Naive thymus-derived CD4-positive, alpha-beta T cell (primary cell): ENCODE data around the gene PISD. TPM values are rescaled to one million over a fixed set of nuclear protein-coding genes. Genes with fewer than 3 reads are reported as not detected.
A peak's percentile ranks its signal among the peaks of the same experiment; 100 is the strongest.

ENCODE experiments used
- ATAC-seq: fragments of 150-1000 bp; cut with Tn5 transposase; 2 replicates; pipeline ENCODE4 v1.10.0; 2021; ENCODE audit warnings: mild to moderate bottlenecking, moderate library complexity
- CTCF ChIA-PET: fragments of 350-600 bp; sonication (Branson Sonifier 250); formaldehyde crosslinking; loops from one replicate; lab custom pipeline; 2021; ENCODE audit warnings: antibody characterized with exemption; lab: Charles Lee
- POLR2A ChIA-PET: fragments of 350-600 bp; sonication (Branson Sonifier 250); formaldehyde crosslinking; loops from one replicate; lab custom pipeline; 2021; ENCODE audit warnings: antibody characterized with exemption, inconsistent platforms; lab: Charles Lee
- DNase-seq, 9 donors: peaks; one replicate each; pipeline versions ENCODE4 v3.0.0 to v3.0.0-alpha.2; 2020 to 2022; ENCODE audit warnings: mixed read lengths in 1 of 9
- H3K27ac ChIP-seq: one replicate; pipeline ENCODE4 v1.7.0; 2013; ENCODE audit warnings: mild to moderate bottlenecking, low read depth, low read length, moderate library complexity
- H3K27me3 ChIP-seq, 2 donors: one replicate each; pipeline ENCODE4 v1.7.0; 2013; ENCODE audit warnings: low read length in 2 of 2, mild to moderate bottlenecking in 2 of 2, moderate library complexity in 2 of 2; ENCODE audit not compliant: control insufficient read depth in 2 of 2, insufficient read depth in 2 of 2
- H3K36me3 ChIP-seq, 3 experiments: 1 replicate in 2 of 3; 2 replicates in 1 of 3; pipeline ENCODE4 v1.7.0; 2013; ENCODE audit warnings: low read length in 3 of 3, mild to moderate bottlenecking in 3 of 3, moderate library complexity in 1 of 3; ENCODE audit not compliant: insufficient read depth in 3 of 3, control insufficient read depth in 2 of 3
- H3K4me1 ChIP-seq, 2 donors: one replicate each; pipeline ENCODE4 v1.7.0; 2013; ENCODE audit warnings: low read length in 2 of 2, mild to moderate bottlenecking in 2 of 2, moderate library complexity in 1 of 2; ENCODE audit not compliant: control insufficient read depth in 2 of 2, insufficient read depth in 2 of 2
- H3K4me3 ChIP-seq: 2 replicates; pipeline ENCODE4 v1.7.0; 2013; ENCODE audit warnings: mild to moderate bottlenecking, low read length
- H3K9me3 ChIP-seq, 3 experiments: 1 replicate in 2 of 3; 2 replicates in 1 of 3; pipeline ENCODE4 v1.7.0; 2013; ENCODE audit warnings: low read length in 3 of 3; ENCODE audit not compliant: control insufficient read depth in 2 of 3
- H3K27ac Mint-ChIP-seq, 9 donors: one replicate each; pipeline ENCODE4 v1.8.0; 2020 to 2022; ENCODE audit warnings: mixed read lengths in 9 of 9, mild to moderate bottlenecking in 8 of 9, moderate library complexity in 5 of 9, inconsistent platforms in 2 of 9
- H3K27me3 Mint-ChIP-seq, 5 donors: one replicate each; pipeline ENCODE4 v1.8.0; 2021 to 2022; ENCODE audit warnings: mixed read lengths in 5 of 5, mild to moderate bottlenecking in 1 of 5
- H3K36me3 Mint-ChIP-seq, 5 donors: one replicate each; pipeline ENCODE4 v1.8.0; 2020 to 2022; ENCODE audit warnings: mixed read lengths in 5 of 5, mild to moderate bottlenecking in 3 of 5, inconsistent platforms in 1 of 5
- H3K4me1 Mint-ChIP-seq, 7 donors: one replicate each; pipeline ENCODE4 v1.8.0; 2020 to 2022; ENCODE audit warnings: mixed read lengths in 7 of 7, mild to moderate bottlenecking in 3 of 7, inconsistent platforms in 1 of 7
- H3K4me3 Mint-ChIP-seq, 10 donors: one replicate each; pipeline ENCODE4 v1.8.0; 2020 to 2022; ENCODE audit warnings: mild to moderate bottlenecking in 10 of 10, mixed read lengths in 10 of 10, moderate library complexity in 6 of 10, inconsistent platforms in 2 of 10
- H3K9me3 Mint-ChIP-seq, 11 donors: one replicate each; pipeline ENCODE4 v1.8.0; 2020 to 2022; ENCODE audit warnings: mixed read lengths in 11 of 11, mild to moderate bottlenecking in 4 of 11, inconsistent platforms in 1 of 11, moderate library complexity in 1 of 11
- intact Hi-C, 2 donors: fragments of 100-400 bp; cut with micrococcal nuclease; formaldehyde crosslinking; loops; one replicate each; pipeline ENCODE4 v1.15.1; 2023
- polyA plus RNA-seq, 2 donors: library from polyadenylated mRNA; unstranded; fragments of 300-500 nt; fragmentation: Illumina TruSeq; gene quantifications; one replicate each; pipeline ENCODE4 v1.2.3, GENCODE V29; 2021
- total RNA-seq, 6 experiments: library from RNA in 5 of 6; stranded (reverse) in 5 of 6; gene quantifications; 1 replicate in 5 of 6; 2 replicates in 1 of 6; pipeline ENCODE4 v1.2.3 and lab custom pipeline; 2021 to 2026

Gene PISD
- total and polyA plus RNA-seq, 7 experiments from 2014 or later, result 15.3 to 47.8 (median 31.5) TPM

GRCh38 chr22:31659246-31659645, 2.8 kb downstream of the PISD start:
- Mint-ChIP-seq H3K4me1 (peaks cover 20 to 54% (median 43%) of the 10 kb centered on the region in 7 donors), H3K9me3 (no peaks in the 10 kb centered on the region), H3K4me3 (no peak overlapping the region), H3K36me3 (peaks cover 0 to 11% (median 0%) of the 10 kb centered on the region in 5 donors), H3K27me3 (no peaks in the 10 kb centered on the region), H3K27ac (no peak overlapping the region)
- peaks cover 10 to 14% of the 10 kb centered on the region in 2 donors for H3K4me1 ChIP-seq
- H3K4me3 ChIP-seq, result no peak overlapping the region
- ChIA-PET CTCF (no interaction called here), POLR2A (interaction anchor here (0.6 to 0.7 kb wide), 2 partner anchors 21 to 1876 kb away, joined by 3 read pairs; no protein-coding TSS in a partner anchor)
- H3K36me3 ChIP-seq, result peaks cover 0 to 5% (median 0%) of the 10 kb centered on the region in 3 experiments
- intact Hi-C loops, result no loop called here
- ATAC-seq (no peak), DNase-seq (no peak)
- H3K27ac ChIP-seq, result no peak overlapping the region
- no peaks in the 10 kb centered on the region for H3K9me3 ChIP-seq
- H3K27me3 ChIP-seq, result no peaks in the 10 kb centered on the region

- Mint-ChIP-seq H3K4me3 (peak overlapping the region in 1 of 10 donors; percentile 36), H3K27ac (peak overlapping the region in 3 of 9 donors; percentile 27 to 79 (median 65)), H3K27me3 (no peaks in the 10 kb centered on the region), H3K4me1 (peaks cover 9 to 37% (median 36%) of the 10 kb centered on the region in 7 donors), H3K36me3 (peaks cover 0 to 15% (median 3%) of the 10 kb centered on the region in 5 donors), H3K9me3 (no peaks in the 10 kb centered on the region)
- ATAC-seq (no peak), DNase-seq (no peak)
- ChIA-PET POLR2A (no interaction called here), CTCF (interaction anchor here (1.0 kb wide), 1 partner anchor 11 kb away, joined by 4 read pairs; no protein-coding TSS in a partner anchor)
- no peaks in the 10 kb centered on the region for H3K4me1 ChIP-seq
- intact Hi-C loops, result no loop called here
- H3K4me3 ChIP-seq, result no peak overlapping the region
- H3K9me3 ChIP-seq, result no peaks in the 10 kb centered on the region
- peaks cover 0 to 10% (median 0%) of the 10 kb centered on the region in 3 experiments for H3K36me3 ChIP-seq
- H3K27ac ChIP-seq, result no peak overlapping the region
- no peaks in the 10 kb centered on the region for H3K27me3 ChIP-seq
These were observed 7.6 kb downstream of the PISD start for GRCh38 chr22:31654408-31654807.

- Mint-ChIP-seq H3K9me3 (no peaks in the 10 kb centered on the region), H3K36me3 (peaks cover 0 to 20% (median 4%) of the 10 kb centered on the region in 5 donors), H3K27me3 (no peaks in the 10 kb centered on the region), H3K4me1 (peaks cover 9 to 33% (median 31%) of the 10 kb centered on the region in 7 donors), H3K4me3 (no peak overlapping the region), H3K27ac (peak overlapping the region in 4 of 9 donors; percentile 27 to 79 (median 30))
- H3K27ac ChIP-seq, result no peak overlapping the region
- no peak overlapping the region for H3K4me3 ChIP-seq
- no peaks in the 10 kb centered on the region for H3K9me3 ChIP-seq
- ChIA-PET CTCF (interaction anchor here (0.6 to 1.0 kb wide), 2 partner anchors 12 to 1059 kb away, joined by 4 read pairs; no protein-coding TSS in a partner anchor), POLR2A (no interaction called here)
- intact Hi-C loops, result no loop called here
- no peak for DNase-seq
- no peaks in the 10 kb centered on the region for H3K4me1 ChIP-seq
- no peaks in the 10 kb centered on the region for H3K27me3 ChIP-seq
- ATAC-seq, result no peak
- peaks cover 0 to 15% (median 0%) of the 10 kb centered on the region in 3 experiments for H3K36me3 ChIP-seq
These were observed 8.1 kb downstream of the PISD start for GRCh38 chr22:31653944-31654343.

GRCh38 chr22:31652911-31653684, 8.9 kb downstream of the PISD start:
- POLR2A ChIA-PET, result no interaction called here
- no peak overlapping the region for H3K4me3 Mint-ChIP-seq

GRCh38 chr22:31652088-31652487, 9.9 kb downstream of the PISD start:
- intact Hi-C loops, result no loop called here
- H3K4me1 ChIP-seq, result no peaks in the 10 kb centered on the region
- peaks cover 10 to 23% (median 21%) of the 10 kb centered on the region in 7 donors for H3K4me1 Mint-ChIP-seq
- DNase-seq, result no peak
- no peaks in the 10 kb centered on the region for H3K9me3 ChIP-seq
- no peak overlapping the region for H3K4me3 ChIP-seq
- peaks cover 0 to 22% (median 7%) of the 10 kb centered on the region in 5 donors for H3K36me3 Mint-ChIP-seq
- peaks cover 0 to 34% (median 5%) of the 10 kb centered on the region in 3 experiments for H3K36me3 ChIP-seq
- ChIA-PET CTCF (no interaction called here), POLR2A (no interaction called here)
- H3K4me3 Mint-ChIP-seq, result no peak overlapping the region
- ATAC-seq, result no peak
- H3K9me3 Mint-ChIP-seq, result no peaks in the 10 kb centered on the region
- no peak overlapping the region for H3K27ac ChIP-seq
- no peak overlapping the region for H3K27ac Mint-ChIP-seq
- H3K27me3 Mint-ChIP-seq, result no peaks in the 10 kb centered on the region
- no peaks in the 10 kb centered on the region for H3K27me3 ChIP-seq

More at GRCh38 chr22:31652911-31653684, 8.9 kb downstream of the PISD start:
- ATAC-seq (no peak), DNase-seq (no peak)
- Histone ChIP-seq H3K9me3 (no peaks in the 10 kb centered on the region), H3K36me3 (peaks cover 0 to 23% (median 0%) of the 10 kb centered on the region in 3 experiments), H3K4me1 (no peaks in the 10 kb centered on the region), H3K27me3 (no peaks in the 10 kb centered on the region), H3K27ac (no peak overlapping the region), H3K4me3 (no peak overlapping the region)
- CTCF ChIA-PET, result interaction anchor here (0.6 kb wide), 1 partner anchor 1058 kb away, joined by 4 read pairs; no protein-coding TSS in a partner anchor
- intact Hi-C loops, result no loop called here
- H3K36me3 Mint-ChIP-seq, result peaks cover 0 to 22% (median 4%) of the 10 kb centered on the region in 5 donors
- H3K9me3 Mint-ChIP-seq, result no peaks in the 10 kb centered on the region
- no peaks in the 10 kb centered on the region for H3K27me3 Mint-ChIP-seq
- H3K27ac Mint-ChIP-seq, result peak overlapping the region in 2 of 9 donors; percentile 32 to 36
- peaks cover 9 to 29% (median 27%) of the 10 kb centered on the region in 7 donors for H3K4me1 Mint-ChIP-seq

- Histone ChIP-seq H3K27ac (no peak overlapping the region), H3K4me1 (no peaks in the 10 kb centered on the region), H3K27me3 (no peaks in the 10 kb centered on the region), H3K9me3 (no peaks in the 10 kb centered on the region), H3K36me3 (peaks cover 0 to 38% (median 5%) of the 10 kb centered on the region in 3 experiments), H3K4me3 (no peak overlapping the region)
- Mint-ChIP-seq H3K27me3 (no peaks in the 10 kb centered on the region), H3K4me1 (peaks cover 13 to 21% (median 18%) of the 10 kb centered on the region in 7 donors), H3K27ac (no peak overlapping the region), H3K9me3 (no peaks in the 10 kb centered on the region), H3K4me3 (no peak overlapping the region), H3K36me3 (peaks cover 0 to 20% (median 10%) of the 10 kb centered on the region in 5 donors)
- DNase-seq, result no peak
- CTCF ChIA-PET, result no interaction called here
- intact Hi-C loops, result no loop called here
- no peak for ATAC-seq
- POLR2A ChIA-PET, result no interaction called here
These were observed 10.4 kb downstream of the PISD start for GRCh38 chr22:31651664-31652063.
